AG09309 (cell line): ENCODE data around the gene LANCL2.

Experiments used
- DNase-seq: peaks from one replicate; pipeline ENCODE4 v3.0.0-alpha.2; 2010; ENCODE audit warnings: low read depth
- H3K4me3 ChIP-seq: 2 replicates; pipeline ENCODE4 v1.5.1; 2011; ENCODE audit warnings: mild to moderate bottlenecking, low read depth, low read length, moderate library complexity; ENCODE audit not compliant: control insufficient read depth
- CTCF ChIP-seq: IDR thresholded peaks from 2 replicates; pipeline ENCODE4 v1.5.1; 2011; ENCODE audit warnings: mild to moderate bottlenecking, low read depth, low read length, inconsistent platforms; ENCODE audit not compliant: insufficient read depth, control insufficient read depth; ENCODE audit errors: missing control alignments

Gene LANCL2

GRCh38 chr7:55441002-55441401, 75.9 kb downstream of the LANCL2 start:
- H3K4me3 ChIP-seq, result no peak overlapping the region
- no peak for DNase-seq
- no peak for TF ChIP-seq CTCF

GRCh38 chr7:55441774-55442522, 76.8 kb downstream of the LANCL2 start:
- no peak for TF ChIP-seq CTCF

GRCh38 chr7:55444786-55445185, 79.6 kb downstream of the LANCL2 start:
- no peak for TF ChIP-seq CTCF
- H3K4me3 ChIP-seq, result no peak overlapping the region
- DNase-seq, result no peak

More at GRCh38 chr7:55441774-55442522, 76.8 kb downstream of the LANCL2 start:
- DNase-seq, result peak; percentile 60
- no peak overlapping the region for H3K4me3 ChIP-seq

GRCh38 chr7:55448526-55448925, 83.4 kb downstream of the LANCL2 start:
- no peak for DNase-seq
- no peak overlapping the region for H3K4me3 ChIP-seq
- no peak for TF ChIP-seq CTCF

- no peak overlapping the region for H3K4me3 ChIP-seq
- no peak for TF ChIP-seq CTCF
- DNase-seq, result no peak
Measured at GRCh38 chr7:55449205-55449991, 84.3 kb downstream of the LANCL2 start.

GRCh38 chr7:55449992-55450535, 84.9 kb downstream of the LANCL2 start:
- no peak for TF ChIP-seq CTCF
- H3K4me3 ChIP-seq, result no peak overlapping the region
- no peak for DNase-seq
